ENCODE results near the gene DPP6.

DPP6 gene

GRCh38 chr7:154442939-154443338 lies 390.7 kb downstream of the DPP6 start:
- Histone ChIP-seq H3K9ac (ENCODE audit: insufficient read length) (no peak overlapping the region), H3K27ac (no peak overlapping the region), H3K36me3 (ENCODE audit: insufficient read depth, low read length) (no peaks in the 10 kb centered on the region), H3K9me3 (ENCODE audit: low read depth, low read length) (no peaks in the 10 kb centered on the region), H3K4me3 (no peak overlapping the region)
- TF ChIP-seq FOXP2 (optimal IDR thresholded peaks at IDR 0.05; ENCODE audit: control extremely low read depth, extremely low read length, insufficient read depth) (no peak), POLR2AphosphoS5 (IDR thresholded peaks at IDR 0.05; ENCODE audit: borderline replicate concordance, low read depth, low read length) (no peak), EZH2 (IDR thresholded peaks at IDR 0.05) (no peak)
- DNase-seq (ENCODE audit: low read depth, low spot score): no peak

DNA sequence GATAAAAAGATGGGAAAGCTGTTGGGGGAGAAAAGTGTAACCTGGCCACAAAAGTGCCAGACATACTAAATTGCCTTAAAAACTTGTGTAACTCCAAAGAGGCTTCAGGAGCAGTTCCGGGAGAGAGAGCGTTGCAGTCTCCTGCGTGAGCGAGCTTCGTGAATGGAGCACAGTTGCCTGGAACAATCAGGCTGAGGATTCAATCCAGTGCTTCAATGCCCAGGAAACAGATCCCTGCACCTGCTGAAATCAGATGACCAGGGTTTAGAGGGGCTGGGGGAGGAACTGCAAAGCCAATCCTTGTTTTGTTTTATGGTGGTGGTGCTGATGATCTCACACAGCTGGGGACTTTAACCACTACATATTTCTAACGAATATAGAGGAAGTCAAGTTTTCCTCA lies 398.3 kb downstream of the DPP6 start:
- H3K36me3 ChIP-seq (ENCODE audit: insufficient read depth, low read length): no peaks in the 10 kb centered on the region
- no peak for DNase-seq (ENCODE audit: low read depth, low spot score)
- H3K27ac ChIP-seq: no peak overlapping the region
- H3K9ac ChIP-seq (ENCODE audit: insufficient read length): no peak overlapping the region
- TF ChIP-seq POLR2AphosphoS5 (IDR thresholded peaks at IDR 0.05; ENCODE audit: borderline replicate concordance, low read depth, low read length): no peak
- no peak for TF ChIP-seq FOXP2 (optimal IDR thresholded peaks at IDR 0.05; ENCODE audit: control extremely low read depth, extremely low read length, insufficient read depth)
- TF ChIP-seq EZH2 (IDR thresholded peaks at IDR 0.05): no peak
- no peaks in the 10 kb centered on the region for H3K9me3 ChIP-seq (ENCODE audit: low read depth, low read length)
- H3K4me3 ChIP-seq: no peak overlapping the region

DNA sequence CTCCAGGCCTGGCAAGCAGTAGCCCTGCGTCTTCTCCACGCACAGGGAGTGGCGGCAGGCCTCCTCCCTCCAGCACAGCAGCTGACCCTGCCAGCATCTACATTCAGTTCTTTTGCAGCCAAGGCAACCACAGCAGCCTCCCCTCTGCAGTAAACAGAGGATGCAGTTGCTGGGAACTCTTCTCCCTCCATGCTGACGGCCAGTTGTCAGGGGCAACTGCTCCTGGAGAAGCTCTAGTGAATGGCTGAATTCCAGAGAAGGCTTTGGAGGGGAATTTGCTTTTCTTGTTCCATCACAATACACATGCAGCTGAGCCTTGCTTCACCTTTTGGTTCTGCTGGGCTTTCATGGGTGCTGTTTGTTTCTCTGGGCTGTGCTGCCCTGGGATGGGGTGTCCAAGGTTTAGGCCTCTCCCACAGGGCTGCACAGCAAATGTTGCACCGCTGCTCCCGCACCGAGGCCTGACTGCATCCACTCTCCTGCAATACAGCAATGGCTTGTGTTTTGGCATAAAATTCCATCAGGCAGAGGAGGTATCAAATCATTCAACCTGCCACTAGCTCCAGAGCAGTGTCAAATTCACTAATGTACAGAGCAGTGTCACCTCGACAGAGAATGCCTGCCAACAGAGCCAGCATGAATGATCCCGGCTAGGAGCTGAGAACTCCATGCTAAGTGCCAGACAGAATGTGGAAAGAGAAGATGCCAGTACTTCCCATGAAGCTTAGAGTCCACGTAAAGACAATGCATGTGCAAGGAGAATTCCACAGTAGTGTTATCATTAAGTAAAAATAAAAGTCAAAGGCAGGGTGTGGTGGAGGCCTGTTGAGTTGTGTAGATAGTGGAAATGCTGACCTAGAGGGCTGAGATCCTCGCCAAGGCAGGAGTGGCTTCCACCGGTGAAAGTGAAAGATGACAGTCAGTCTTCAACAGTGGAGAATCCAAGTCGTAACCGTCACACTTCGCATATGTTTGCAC lies 399.6 kb downstream of the DPP6 start:
- Histone ChIP-seq H3K9me3 (ENCODE audit: low read depth, low read length) (no peaks in the 10 kb centered on the region), H3K36me3 (ENCODE audit: insufficient read depth, low read length) (no peaks in the 10 kb centered on the region), H3K4me3 (no peak overlapping the region), H3K27ac (no peak overlapping the region), H3K9ac (ENCODE audit: insufficient read length) (no peak overlapping the region)
- TF ChIP-seq EZH2 (IDR thresholded peaks at IDR 0.05) (no peak), POLR2AphosphoS5 (IDR thresholded peaks at IDR 0.05; ENCODE audit: borderline replicate concordance, low read depth, low read length) (no peak), FOXP2 (optimal IDR thresholded peaks at IDR 0.05; ENCODE audit: control extremely low read depth, extremely low read length, insufficient read depth) (no peak)
- no peak for DNase-seq (ENCODE audit: low read depth, low spot score)

GRCh38 chr7:154463794-154464193 lies 411.6 kb downstream of the DPP6 start:
- H3K4me3 ChIP-seq: no peak overlapping the region
- TF ChIP-seq FOXP2 (optimal IDR thresholded peaks at IDR 0.05; ENCODE audit: control extremely low read depth, extremely low read length, insufficient read depth): no peak
- no peak for TF ChIP-seq POLR2AphosphoS5 (IDR thresholded peaks at IDR 0.05; ENCODE audit: borderline replicate concordance, low read depth, low read length)
- H3K9ac ChIP-seq (ENCODE audit: insufficient read length): no peak overlapping the region
- H3K27ac ChIP-seq: no peak overlapping the region
- H3K9me3 ChIP-seq (ENCODE audit: low read depth, low read length): no peaks in the 10 kb centered on the region
- no peaks in the 10 kb centered on the region for H3K36me3 ChIP-seq (ENCODE audit: insufficient read depth, low read length)
- no peak for DNase-seq (ENCODE audit: low read depth, low spot score)

- DNase-seq (ENCODE audit: low read depth, low spot score): no peak
- Histone ChIP-seq H3K9me3 (ENCODE audit: low read depth, low read length) (no peaks in the 10 kb centered on the region), H3K4me3 (no peak overlapping the region), H3K9ac (ENCODE audit: insufficient read length) (no peak overlapping the region), H3K36me3 (ENCODE audit: insufficient read depth, low read length) (no peaks in the 10 kb centered on the region), H3K27ac (no peak overlapping the region)
- TF ChIP-seq FOXP2 (optimal IDR thresholded peaks at IDR 0.05; ENCODE audit: control extremely low read depth, extremely low read length, insufficient read depth): no peak
- TF ChIP-seq EZH2 (IDR thresholded peaks at IDR 0.05): no peak
- no peak for TF ChIP-seq POLR2AphosphoS5 (IDR thresholded peaks at IDR 0.05; ENCODE audit: borderline replicate concordance, low read depth, low read length)
Observed at GRCh38 chr7:154469652-154470051, 417.5 kb downstream of the DPP6 start.

GRCh38 chr7:154472343-154472742 lies 420.1 kb downstream of the DPP6 start:
- Histone ChIP-seq H3K9ac (ENCODE audit: insufficient read length) (no peak overlapping the region), H3K4me3 (no peak overlapping the region), H3K36me3 (ENCODE audit: insufficient read depth, low read length) (no peaks in the 10 kb centered on the region), H3K27ac (no peak overlapping the region), H3K9me3 (ENCODE audit: low read depth, low read length) (no peaks in the 10 kb centered on the region)
- DNase-seq (ENCODE audit: low read depth, low spot score): no peak
- TF ChIP-seq POLR2AphosphoS5 (IDR thresholded peaks at IDR 0.05; ENCODE audit: borderline replicate concordance, low read depth, low read length) (no peak), FOXP2 (optimal IDR thresholded peaks at IDR 0.05; ENCODE audit: control extremely low read depth, extremely low read length, insufficient read depth) (no peak), EZH2 (IDR thresholded peaks at IDR 0.05) (no peak)

DNA sequence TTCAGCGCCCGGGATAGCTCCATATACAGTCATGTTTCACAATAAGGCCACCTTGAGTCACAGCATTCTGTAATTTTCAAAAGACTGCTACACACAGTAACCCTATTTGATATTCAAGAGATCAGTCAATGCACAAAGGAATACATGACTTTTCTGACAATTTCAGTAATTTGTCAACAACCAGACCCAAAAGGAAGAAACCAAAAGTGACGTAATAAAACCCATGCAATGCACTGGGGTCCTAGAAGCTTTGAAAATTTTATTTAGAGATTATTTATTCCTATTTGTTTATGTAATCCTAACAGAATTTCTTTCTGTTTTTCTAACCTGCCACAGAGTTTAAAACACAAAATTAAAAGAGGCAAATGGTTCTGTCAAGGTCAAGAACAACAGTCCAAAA lies 421.2 kb downstream of the DPP6 start:
- H3K27ac ChIP-seq: no peak overlapping the region
- H3K4me3 ChIP-seq: no peak overlapping the region
- H3K36me3 ChIP-seq (ENCODE audit: insufficient read depth, low read length): no peaks in the 10 kb centered on the region
- H3K9ac ChIP-seq (ENCODE audit: insufficient read length): no peak overlapping the region
- no peaks in the 10 kb centered on the region for H3K9me3 ChIP-seq (ENCODE audit: low read depth, low read length)
- TF ChIP-seq EZH2 (IDR thresholded peaks at IDR 0.05) (no peak), POLR2AphosphoS5 (IDR thresholded peaks at IDR 0.05; ENCODE audit: borderline replicate concordance, low read depth, low read length) (no peak), FOXP2 (optimal IDR thresholded peaks at IDR 0.05; ENCODE audit: control extremely low read depth, extremely low read length, insufficient read depth) (no peak)
- no peak for DNase-seq (ENCODE audit: low read depth, low spot score)

DNA sequence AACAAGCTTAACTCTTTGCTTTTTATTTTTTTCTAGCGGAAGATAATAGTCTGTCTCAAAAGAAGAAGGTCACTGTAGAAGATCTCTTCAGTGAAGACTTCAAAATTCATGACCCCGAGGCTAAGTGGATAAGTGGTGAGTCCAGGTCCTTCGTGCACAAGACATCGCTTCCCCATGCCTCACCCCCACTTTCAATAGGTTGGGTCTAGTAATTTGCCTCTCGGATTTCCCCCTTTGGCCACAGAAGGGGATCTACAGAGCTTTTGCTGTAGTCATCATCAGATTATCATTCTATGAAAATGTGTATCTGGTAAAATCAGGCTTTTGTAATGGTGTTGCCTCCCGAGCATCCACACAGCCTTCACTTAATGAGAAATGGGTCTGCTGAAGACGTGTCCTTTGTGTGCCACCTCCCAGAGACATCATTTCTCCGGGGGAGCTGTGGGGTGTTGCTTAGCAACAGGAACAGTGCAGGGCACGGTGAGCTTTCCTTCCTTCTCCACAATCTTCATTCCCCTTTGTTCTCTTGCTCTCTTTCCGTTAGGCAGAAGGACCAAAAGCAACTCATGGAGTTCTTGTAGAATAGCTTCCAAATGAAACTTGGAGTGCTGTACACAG lies 422.8 kb downstream of the DPP6 start:
- H3K36me3 ChIP-seq (ENCODE audit: insufficient read depth, low read length): no peaks in the 10 kb centered on the region
- no peak overlapping the region for H3K27ac ChIP-seq
- no peak for DNase-seq (ENCODE audit: low read depth, low spot score)
- no peak overlapping the region for H3K4me3 ChIP-seq
- TF ChIP-seq POLR2AphosphoS5 (IDR thresholded peaks at IDR 0.05; ENCODE audit: borderline replicate concordance, low read depth, low read length): no peak
- no peak for TF ChIP-seq EZH2 (IDR thresholded peaks at IDR 0.05)
- TF ChIP-seq FOXP2 (optimal IDR thresholded peaks at IDR 0.05; ENCODE audit: control extremely low read depth, extremely low read length, insufficient read depth): no peak
- no peak overlapping the region for H3K9ac ChIP-seq (ENCODE audit: insufficient read length)
- H3K9me3 ChIP-seq (ENCODE audit: low read depth, low read length): no peaks in the 10 kb centered on the region
